Psoas muscle (tissue), 8 donors: ENCODE data around the gene C2orf72. TPM values are rescaled to one million over a fixed set of nuclear protein-coding genes. Genes with fewer than 3 reads are reported as not detected.

Experiments
- ATAC-seq, 4 donors: fragments of 200-7000 bp; cut with Tn5 transposase; one replicate each; pipeline ENCODE4 v1.9.1; 2020; ENCODE audit warnings: moderate library complexity in 3 of 4, mild to moderate bottlenecking in 2 of 4
- DNase-seq, 2 donors: peaks; one replicate each; pipeline ENCODE4 v3.0.0-alpha.2; 2020
- H3K27ac ChIP-seq: fragments of 200-600 bp; one replicate; pipeline ENCODE4 v1.8.0; 2022
- H3K27me3 ChIP-seq, 3 donors: fragments of 200-600 bp in 1 of 3; one replicate each; pipeline versions ENCODE4 v1.6.1 to v1.8.0; 2013 to 2022; ENCODE audit warnings: low read length in 2 of 3, mild to moderate bottlenecking in 2 of 3, moderate library complexity in 1 of 3; ENCODE audit not compliant: insufficient read depth in 3 of 3
- H3K36me3 ChIP-seq, 2 donors: fragments of 200-600 bp in 1 of 2; one replicate each; pipeline versions ENCODE4 v1.6.1 to v1.8.0; 2013 to 2022; ENCODE audit warnings: low read depth in 1 of 2, mild to moderate bottlenecking in 1 of 2, moderate library complexity in 1 of 2; ENCODE audit not compliant: insufficient read depth in 1 of 2
- H3K4me1 ChIP-seq: fragments of 200-600 bp; one replicate; pipeline ENCODE4 v1.8.0; 2022
- H3K4me3 ChIP-seq: fragments of 200-600 bp; one replicate; pipeline ENCODE4 v1.8.0; 2022; ENCODE audit warnings: mild to moderate bottlenecking
- H3K9me3 ChIP-seq: fragments of 200-600 bp; one replicate; pipeline ENCODE4 v1.8.0; 2022
- WGBS, 3 donors: extraction: QIAGEN DNeasy Blood & Tissue Kit; methylation state at CpG; one replicate each; pipeline versions ENCODE4 v1.1.6 to v1.1.7; 2013; 5-methylcytosine and 5-hydroxymethylcytosine counted together
- intact Hi-C, 2 donors: fragments of 100-400 bp; cut with DNase I; formaldehyde crosslinking; loops; one replicate each; pipeline versions ENCODE4 v1.11.0 to v1.14.2; 2022
- polyA plus RNA-seq, 3 donors: library from polyadenylated mRNA; stranded (reverse); fragments of 200-250 nt; gene quantifications; one replicate each; pipeline ENCODE4 v1.2.3, GENCODE V29; 2013
- total RNA-seq, 4 donors: library from RNA; stranded (reverse); fragmentation: NEBNext Ultra II Directional in 2 of 4; extraction: Animal tissue kit (Norgen Biotek cat#: 25700) in 2 of 4; gene quantifications; one replicate each; pipeline versions ENCODE4 v1.2.1 to v1.2.4, GENCODE V29; 2021 to 2023
- TF ChIP-seq, protein P1 (sequence below): fragments of 200-600 bp; IDR thresholded peaks from one replicate; pipeline ENCODE4 v1.8.0; 2022; ENCODE audit warnings: antibody characterized with exemption
- donor health status: healthy with polysubstance abuse.
- donor health status: DM: no; HTN: no; CAD: no; lungs with moderate emphysema.
- donor health status: Bipolar disorder and iron deficiency.
- donor health status: healthy.
- donor health status: DM: yes; HTN: yes; CAD: no.
- donor health status: DM: no; HTN: no; CAD: no.
- donor health status: DM: no; HTN: no; CAD: no.
- donor health status: DM: yes; HTN: yes; CAD: no.

C2orf72 gene
- total and polyA plus RNA-seq, 7 donors: 0.03 to 0.12 (median 0.05) TPM; not detected in 4

DNA sequence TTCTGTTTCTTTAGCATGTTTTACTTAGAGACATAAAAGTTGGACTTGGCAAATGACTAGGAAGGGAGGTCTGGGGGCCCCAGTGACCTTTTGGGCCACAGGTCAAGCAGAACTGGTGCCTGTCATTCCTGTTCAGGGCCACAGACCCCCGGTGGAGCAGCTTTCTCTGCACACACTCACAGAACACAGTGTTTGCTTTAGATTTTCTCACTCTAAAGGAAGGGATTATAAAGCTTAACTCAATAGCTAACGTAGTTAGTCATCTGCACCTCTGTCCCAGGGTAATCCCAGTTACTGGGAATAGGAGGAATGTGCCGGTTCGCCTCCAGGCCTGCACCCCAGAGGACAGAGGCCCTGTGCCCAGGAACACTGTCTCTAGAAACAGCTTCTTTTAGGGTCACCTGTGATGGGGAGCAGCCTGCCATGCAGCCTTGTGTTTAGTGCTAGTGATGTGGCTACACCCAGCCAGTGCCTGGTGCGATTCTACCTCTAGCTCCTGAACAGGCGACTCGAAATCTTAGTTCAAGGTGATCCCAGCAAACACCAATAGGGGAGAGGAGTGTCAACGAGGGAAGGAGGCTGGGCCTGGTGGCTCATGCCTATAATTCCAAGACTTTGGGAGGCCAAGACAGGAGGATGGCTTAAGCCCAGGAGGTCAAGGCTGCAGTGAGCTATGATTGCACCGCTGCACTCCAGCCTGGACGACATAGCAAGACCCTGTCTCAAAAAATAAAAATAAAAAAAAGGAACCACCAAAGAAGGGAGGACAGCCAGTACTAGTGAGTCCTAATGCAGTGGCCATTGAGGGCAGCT is 29.8 kb upstream of the C2orf72 start:
- Histone ChIP-seq H3K27ac (no peak overlapping the region), H3K4me1 (no peaks in the 10 kb centered on the region), H3K9me3 (no peaks in the 10 kb centered on the region), H3K27me3 (peaks cover 0 to 22% (median 4%) of the 10 kb centered on the region in 3 donors), H3K4me3 (no peak overlapping the region), H3K36me3 (no peaks in the 10 kb centered on the region)
- DNase-seq (no peak), ATAC-seq (no peak)
- intact Hi-C loops: no loop called here
- WGBS, 3 donors: 66 to 68% (median 68%) methylated on average over 10 of the region's 10 CpGs
- TF ChIP-seq, protein P1, sequence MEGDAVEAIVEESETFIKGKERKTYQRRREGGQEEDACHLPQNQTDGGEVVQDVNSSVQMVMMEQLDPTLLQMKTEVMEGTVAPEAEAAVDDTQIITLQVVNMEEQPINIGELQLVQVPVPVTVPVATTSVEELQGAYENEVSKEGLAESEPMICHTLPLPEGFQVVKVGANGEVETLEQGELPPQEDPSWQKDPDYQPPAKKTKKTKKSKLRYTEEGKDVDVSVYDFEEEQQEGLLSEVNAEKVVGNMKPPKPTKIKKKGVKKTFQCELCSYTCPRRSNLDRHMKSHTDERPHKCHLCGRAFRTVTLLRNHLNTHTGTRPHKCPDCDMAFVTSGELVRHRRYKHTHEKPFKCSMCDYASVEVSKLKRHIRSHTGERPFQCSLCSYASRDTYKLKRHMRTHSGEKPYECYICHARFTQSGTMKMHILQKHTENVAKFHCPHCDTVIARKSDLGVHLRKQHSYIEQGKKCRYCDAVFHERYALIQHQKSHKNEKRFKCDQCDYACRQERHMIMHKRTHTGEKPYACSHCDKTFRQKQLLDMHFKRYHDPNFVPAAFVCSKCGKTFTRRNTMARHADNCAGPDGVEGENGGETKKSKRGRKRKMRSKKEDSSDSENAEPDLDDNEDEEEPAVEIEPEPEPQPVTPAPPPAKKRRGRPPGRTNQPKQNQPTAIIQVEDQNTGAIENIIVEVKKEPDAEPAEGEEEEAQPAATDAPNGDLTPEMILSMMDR: no peak

DNA sequence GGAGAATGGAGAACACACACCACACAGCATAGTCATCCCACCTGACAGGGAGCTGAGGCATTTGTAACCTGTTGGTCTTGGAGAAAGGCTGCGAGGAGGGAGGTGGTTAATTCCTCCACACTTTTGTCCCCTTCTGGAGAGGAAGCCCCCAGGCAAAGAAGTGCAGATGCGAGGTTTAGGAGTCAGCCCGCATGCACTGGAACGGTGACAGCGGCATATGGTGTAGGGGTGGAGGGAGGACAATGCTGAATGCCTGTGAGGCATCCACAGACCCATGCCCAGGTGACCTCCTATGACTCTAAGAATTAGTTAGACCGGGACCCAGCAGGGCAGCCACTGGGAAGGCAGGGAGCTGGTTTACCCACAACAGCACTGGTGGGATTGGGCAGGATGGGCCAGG is 29.2 kb upstream of the C2orf72 start:
- TF ChIP-seq, protein P1: no peak
- intact Hi-C loops: no loop called here
- 82 to 89% (median 83%) methylated on average over 6 of the region's 6 CpGs for WGBS, 3 donors

DNA sequence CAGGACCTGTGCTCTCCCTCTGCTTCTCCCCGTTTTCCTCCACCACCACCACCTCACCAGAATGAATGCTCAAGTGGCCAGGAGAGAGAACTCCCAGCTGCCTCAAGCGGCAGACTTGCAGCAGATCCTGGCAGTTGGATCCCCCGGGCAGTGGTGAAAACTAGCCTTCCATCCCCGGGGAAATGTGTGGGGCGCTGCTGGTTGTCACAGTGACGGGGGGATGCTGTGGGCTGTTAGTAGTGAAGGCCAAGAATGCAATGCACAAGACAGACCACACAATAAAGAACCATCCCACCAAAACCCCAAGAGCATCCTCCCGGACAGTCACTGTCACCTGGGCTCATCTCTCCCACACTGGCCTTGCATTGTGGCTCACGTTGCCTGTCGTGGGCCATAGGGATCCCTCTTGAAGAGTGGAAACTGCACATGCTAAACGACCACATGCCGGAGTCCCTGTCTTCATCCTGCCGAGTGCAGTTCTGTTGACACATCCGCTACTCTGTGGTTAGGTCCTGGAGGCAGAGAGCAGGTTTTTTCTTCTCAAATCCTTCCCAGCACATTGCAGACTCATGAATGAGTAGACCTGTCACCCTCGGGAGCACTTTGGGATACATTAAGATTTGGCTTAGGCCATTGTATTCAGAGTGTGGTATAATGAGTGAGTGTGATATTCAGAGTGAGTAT is 27.9 kb upstream of the C2orf72 start:
- H3K36me3 ChIP-seq: no peaks in the 10 kb centered on the region
- DNase-seq: no peak
- no peak overlapping the region for H3K4me3 ChIP-seq
- H3K27ac ChIP-seq: no peak overlapping the region
- no peaks in the 10 kb centered on the region for H3K4me1 ChIP-seq
- TF ChIP-seq, protein P1: no peak
- intact Hi-C loops: no loop called here
- H3K9me3 ChIP-seq: no peaks in the 10 kb centered on the region
- peaks cover 0 to 14% (median 2%) of the 10 kb centered on the region in 3 donors for H3K27me3 ChIP-seq
- 58 to 64% (median 60%) methylated on average over 14 of the region's 14 CpGs for WGBS, 3 donors
- no peak for ATAC-seq

More for the DNA sequence above, 29.2 kb upstream of the C2orf72 start:
- no peak for ATAC-seq
- no peaks in the 10 kb centered on the region for H3K9me3 ChIP-seq
- H3K27me3 ChIP-seq: peaks cover 0 to 19% (median 2%) of the 10 kb centered on the region in 3 donors
- DNase-seq: no peak
- H3K4me1 ChIP-seq: no peaks in the 10 kb centered on the region
- no peak overlapping the region for H3K27ac ChIP-seq
- H3K36me3 ChIP-seq: no peaks in the 10 kb centered on the region
- H3K4me3 ChIP-seq: no peak overlapping the region

DNA sequence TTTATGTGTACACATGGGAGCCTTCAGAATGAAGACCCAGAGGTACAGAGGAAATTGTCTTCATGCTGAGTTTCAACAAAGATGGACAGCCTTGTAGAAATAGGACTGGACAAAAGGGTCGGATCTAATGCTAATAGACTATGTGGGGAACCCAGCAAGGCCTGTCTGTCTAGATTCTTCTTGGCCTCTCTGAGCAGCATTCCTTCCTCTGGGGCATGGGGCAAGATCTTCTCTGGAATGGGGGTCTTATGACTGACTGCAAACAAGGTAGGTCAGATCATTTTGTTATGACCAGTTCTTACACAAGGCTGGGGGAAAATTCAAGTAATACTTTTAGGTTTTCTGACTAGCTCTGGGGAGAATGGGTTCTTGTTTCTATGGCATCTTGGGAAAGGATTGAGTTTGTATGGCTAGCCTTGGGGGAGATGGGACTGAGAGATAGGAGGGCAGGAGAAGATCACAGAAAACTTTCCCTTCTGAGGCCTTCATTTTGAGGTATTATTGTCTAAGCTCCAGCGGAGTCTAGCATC is 27.1 kb upstream of the C2orf72 start:
- intact Hi-C loops: no loop called here
- Histone ChIP-seq H3K27me3 (peaks cover 0 to 14% (median 2%) of the 10 kb centered on the region in 3 donors), H3K4me1 (no peaks in the 10 kb centered on the region), H3K27ac (no peak overlapping the region), H3K9me3 (no peaks in the 10 kb centered on the region), H3K36me3 (no peaks in the 10 kb centered on the region), H3K4me3 (no peak overlapping the region)
- DNase-seq (no peak), ATAC-seq (no peak)
- 48 to 89% (median 88%) methylated on average over 2 of the region's 2 CpGs for WGBS, 3 donors
- TF ChIP-seq, protein P1: no peak
